Thyroid gland (tissue), 4 donors: ENCODE measurements around the gene MTO1.

ENCODE experiments used
- CTCF ChIP-seq, 6 experiments: fragments of 200-600 bp in 3 of 6; fragments of 450-650 bp in 3 of 6; sonication (generic) in 3 of 6; IDR thresholded peaks; one replicate each; pipeline ENCODE4 v1.5.1; 2016 to 2019; ENCODE audit warnings: antibody characterized with exemption in 6 of 6, mild to moderate bottlenecking in 2 of 6, inconsistent platforms in 1 of 6, moderate library complexity in 1 of 6
- POLR2A ChIP-seq, 2 donors: fragments of 450-650 bp; IDR thresholded peaks; one replicate each; pipeline ENCODE4 v1.6.1; 2017; ENCODE audit warnings: antibody characterized with exemption in 2 of 2, mild to moderate bottlenecking in 2 of 2, moderate library complexity in 1 of 2

GRCh38 chr6:73460056-73460455 is 1.5 kb upstream of the MTO1 start:
- TF ChIP-seq CTCF (IDR thresholded peaks at IDR 0.05) (no peak), POLR2A (IDR thresholded peaks at IDR 0.05) (no peak)
